ENCODE measurements around the gene GADD45GIP1. TPM values are rescaled to one million over a fixed set of nuclear protein-coding genes. Genes with fewer than 3 reads are reported as not detected.
"Not testable (repeated sequence)": the region's sequence is repeated elsewhere in the genome, so short reads cannot be mapped to it uniquely, and the experiment has no call there.

Gene GADD45GIP1
- polyA plus RNA-seq, 1 experiment: 31.6 TPM

- TF ChIP-seq CTCF (IDR thresholded peaks at IDR 0.05; ENCODE audit: low read depth, low read length): no peak
- no peak overlapping the region for H3K4me3 ChIP-seq (ENCODE audit: low read depth, low read length)
- H3K27me3 ChIP-seq (ENCODE audit: control insufficient read depth, insufficient read depth, low read length): no peaks in the 10 kb centered on the region
- H3K9me3 ChIP-seq (ENCODE audit: control insufficient read depth, insufficient read depth, low read length): no peaks in the 10 kb centered on the region
- ChIA-PET POLR2A (no interaction called here), CTCF (interaction anchor here (0.6 to 4.4 kb wide), 7 partner anchors 9 to 905 kb away, joined by 3 to 54 read pairs (median 4); no protein-coding TSS in a partner anchor)
- no peak overlapping the region for H3K27ac ChIP-seq (ENCODE audit: low read depth, low read length)
- no peak for DNase-seq (ENCODE audit: low read depth, low spot score)
Observed at GRCh38 chr19:12967907-12968306, 10.9 kb upstream of the GADD45GIP1 start.

- no peak overlapping the region for H3K4me3 ChIP-seq (ENCODE audit: low read depth, low read length)
- no peak for DNase-seq (ENCODE audit: low read depth, low spot score)
- no peak overlapping the region for H3K27ac ChIP-seq (ENCODE audit: low read depth, low read length)
- CTCF ChIA-PET: interaction anchor here (0.5 to 4.4 kb wide), 74 partner anchors 9 to 980 kb away, joined by 3 to 66 read pairs (median 4); partner anchors contain the start of genes CALR, DNASE2, GADD45GIP1 and IER2
- no peaks in the 10 kb centered on the region for H3K27me3 ChIP-seq (ENCODE audit: control insufficient read depth, insufficient read depth, low read length)
- POLR2A ChIA-PET: interaction anchor here (0.7 to 0.9 kb wide), 2 partner anchors 20 to 184 kb away, joined by 3 read pairs; partner anchors contain the start of genes IER2, RAD23A and STX10
- no peaks in the 10 kb centered on the region for H3K9me3 ChIP-seq (ENCODE audit: control insufficient read depth, insufficient read depth, low read length)
- no peak for TF ChIP-seq CTCF (IDR thresholded peaks at IDR 0.05; ENCODE audit: low read depth, low read length)
Observed at GRCh38 chr19:12965812-12966135, 8.8 kb upstream of the GADD45GIP1 start.

- POLR2A ChIA-PET: interaction anchor here (0.7 to 0.9 kb wide), 3 partner anchors 19 to 187 kb away, joined by 3 read pairs; partner anchors contain the start of genes IER2, RAD23A and STX10
- Histone ChIP-seq H3K27ac (ENCODE audit: low read depth, low read length) (no peak overlapping the region), H3K4me3 (ENCODE audit: low read depth, low read length) (peak overlapping the region; percentile 63), H3K27me3 (ENCODE audit: control insufficient read depth, insufficient read depth, low read length) (no peaks in the 10 kb centered on the region), H3K9me3 (ENCODE audit: control insufficient read depth, insufficient read depth, low read length) (no peaks in the 10 kb centered on the region)
- no peak for DNase-seq (ENCODE audit: low read depth, low spot score)
- TF ChIP-seq CTCF (IDR thresholded peaks at IDR 0.05; ENCODE audit: low read depth, low read length): peak; percentile 81
- CTCF ChIA-PET: interaction anchor here (0.5 to 4.4 kb wide), 76 partner anchors 10 to 979 kb away, joined by 3 to 66 read pairs (median 4); partner anchors contain the start of genes CALR, DNASE2, GADD45GIP1 and IER2
Observed at GRCh38 chr19:12965017-12965811, 8.2 kb upstream of the GADD45GIP1 start.

- H3K9me3 ChIP-seq (ENCODE audit: control insufficient read depth, insufficient read depth, low read length): no peaks in the 10 kb centered on the region; the same call in 1 of the 2 replicates
- H3K27me3 ChIP-seq (ENCODE audit: control insufficient read depth, insufficient read depth, low read length): no peaks in the 10 kb centered on the region
- DNase-seq (ENCODE audit: low read depth, low spot score): no peak
- H3K27ac ChIP-seq (ENCODE audit: low read depth, low read length): no peak overlapping the region
- no peak overlapping the region for H3K4me3 ChIP-seq (ENCODE audit: low read depth, low read length)
- ChIA-PET CTCF (no interaction called here), POLR2A (no interaction called here)
- TF ChIP-seq CTCF (IDR thresholded peaks at IDR 0.05; ENCODE audit: low read depth, low read length): no peak
Observed at GRCh38 chr19:12959481-12959880, 2.5 kb upstream of the GADD45GIP1 start.

- not testable (repeated sequence) for DNase-seq (ENCODE audit: low read depth, low spot score); H3K27me3 ChIP-seq (ENCODE audit: control insufficient read depth, insufficient read depth, low read length); H3K9me3 ChIP-seq (ENCODE audit: control insufficient read depth, insufficient read depth, low read length); H3K27ac ChIP-seq (ENCODE audit: low read depth, low read length)
- ChIA-PET POLR2A (interaction anchor here (1.8 kb wide), 1 partner anchor 11 kb away, joined by 8 read pairs; the partner anchor contains the start of gene RAD23A), CTCF (interaction anchor here (3.4 kb wide), 1 partner anchor 8 kb away, joined by 30 read pairs; no protein-coding TSS in a partner anchor)
- H3K4me3 ChIP-seq (ENCODE audit: low read depth, low read length): peak overlapping the region; percentile 99
Observed at GRCh38 chr19:12957389-12957952, 448 bp upstream of the GADD45GIP1 start.

Measured in AG04450 (cell line).